K562 (cell line): ENCODE results near the gene CHCHD6. TPM values are rescaled to one million over a fixed set of nuclear protein-coding genes. Genes with fewer than 3 reads are reported as not detected.

ENCODE experiments used
- ARHGAP35 ChIP-seq: fragments of 450-650 bp; IDR thresholded peaks from 2 replicates; pipeline ENCODE4 v1.6.1; 2018; ENCODE audit not compliant: partially characterized antibody
- CBX1 ChIP-seq: sonication (generic); IDR thresholded peaks from 2 replicates; pipeline ENCODE4 v1.6.1; 2016; ENCODE audit warnings: antibody characterized with exemption, low read depth, mild to moderate bottlenecking
- CGGBP1 ChIP-seq: fragments of 250-450 bp; sonication (Bioruptor Pico); IDR thresholded peaks from 2 replicates; pipeline ENCODE4 v1.9.0; 2021; ENCODE audit warnings: mild to moderate bottlenecking
- CHAMP1 ChIP-seq: fragments of 450-650 bp; IDR thresholded peaks from 2 replicates; pipeline ENCODE4 v1.6.1; 2016; ENCODE audit warnings: mild to moderate bottlenecking
- CSDE1 ChIP-seq, 2 experiments: fragments of 450-650 bp; IDR thresholded peaks; 2 replicates each; pipeline ENCODE4 v1.6.1; 2016; ENCODE audit warnings: mild to moderate bottlenecking in 1 of 2
- DIDO1 ChIP-seq: fragments of 450-650 bp; IDR thresholded peaks from 2 replicates; pipeline ENCODE4 v1.6.1; 2016; ENCODE audit warnings: low read depth, missing biosample characterization, missing genetic modification characterization
- E2F3 ChIP-seq: fragments of 250-450 bp; sonication (Bioruptor Pico); IDR thresholded peaks from 2 replicates; pipeline ENCODE4 v1.4.0; 2020; ENCODE audit warnings: mild to moderate bottlenecking
- ELF2 ChIP-seq: fragments of 250-450 bp; sonication (Bioruptor Pico); IDR thresholded peaks from 2 replicates; pipeline ENCODE4 v1.5.0; 2021; ENCODE audit warnings: mild to moderate bottlenecking
- GTF2E2 ChIP-seq: fragments of 200-800 bp; sonication (Bioruptor generic); IDR thresholded peaks from 2 replicates; pipeline ENCODE4 v1.6.1; 2016; ENCODE audit warnings: missing genetic modification characterization, missing compliant biosample characterization
- KHSRP ChIP-seq: fragments of 450-650 bp; IDR thresholded peaks from 2 replicates; pipeline ENCODE4 v1.6.1; 2017
- L3MBTL2 ChIP-seq: fragments of 450-650 bp; IDR thresholded peaks from 2 replicates; pipeline ENCODE4 v1.6.1; 2016; ENCODE audit warnings: mild to moderate bottlenecking, moderate library complexity
- LEF1 ChIP-seq: fragments of 450-650 bp; IDR thresholded peaks from 2 replicates; pipeline ENCODE4 v1.6.1; 2016; ENCODE audit warnings: mild to moderate bottlenecking
- MLLT1 ChIP-seq, 2 experiments: fragments of 450-650 bp; IDR thresholded peaks; 2 replicates each; pipeline ENCODE4 v1.6.1; 2016
- MTA2 ChIP-seq: fragments of 450-650 bp; IDR thresholded peaks from 2 replicates; pipeline ENCODE4 v1.6.1; 2016; ENCODE audit warnings: low read depth
- OTX1 ChIP-seq: fragments of 450-650 bp; formaldehyde crosslinking; IDR thresholded peaks from 2 replicates; pipeline ENCODE4 v1.4.0; 2022; ENCODE audit warnings: mild to moderate bottlenecking
- RBM17 ChIP-seq: fragments of 200-400 bp; formaldehyde crosslinking; IDR thresholded peaks from 2 replicates; pipeline ENCODE4 v1.6.1; 2017; ENCODE audit warnings: low read depth, mild to moderate bottlenecking, low read length, borderline replicate concordance
- RCOR1 ChIP-seq, 2 experiments: IDR thresholded peaks; 2 replicates each; pipeline ENCODE4 v1.6.1; 2012; ENCODE audit warnings: low read depth in 2 of 2, low read length in 2 of 2, borderline replicate concordance in 1 of 2, improper control_type of control experiment in 1 of 2
- RFX5 ChIP-seq: IDR thresholded peaks from 2 replicates; pipeline ENCODE4 v1.6.1; 2011; ENCODE audit warnings: low read depth, mild to moderate bottlenecking, improper control_type of control experiment, low read length
- RNF2 ChIP-seq: sonication (generic); IDR thresholded peaks from 2 replicates; pipeline ENCODE4 v1.6.1; 2016
- TARDBP ChIP-seq: fragments of 450-650 bp; IDR thresholded peaks from 2 replicates; pipeline ENCODE4 v1.6.1; 2016
- TOE1 ChIP-seq, 2 experiments: fragments of 450-650 bp in 1 of 2; sonication (generic) in 1 of 2; formaldehyde crosslinking in 1 of 2; IDR thresholded peaks; 2 replicates each; pipeline versions ENCODE4 v1.7.1 to v1.8.0; 2016 to 2022; ENCODE audit warnings: borderline replicate concordance in 2 of 2, mild to moderate bottlenecking in 2 of 2, antibody characterized with exemption in 1 of 2, inconsistent platforms in 1 of 2, low read depth in 1 of 2, missing genetic modification reagents in 1 of 2, moderate library complexity in 1 of 2
- ZNF217 ChIP-seq: sonication (generic); formaldehyde crosslinking; IDR thresholded peaks from 2 replicates; pipeline ENCODE4 v1.8.0; 2022; ENCODE audit warnings: mild to moderate bottlenecking, missing genetic modification reagents
- ZNF592 ChIP-seq: fragments of 450-650 bp; IDR thresholded peaks from 2 replicates; pipeline ENCODE4 v1.6.1; 2017; ENCODE audit warnings: antibody characterized with exemption, mild to moderate bottlenecking
- polyA plus RNA-seq, 8 experiments: library from polyadenylated mRNA; depleted of rRNA in 4 of 8; stranded (reverse) in 5 of 8; unstranded in 3 of 8; fragments of >200 nt; fragmentation: Nextera tagmentation in 2 of 8; fragmentation: Illumina TruSeq in 1 of 8; extraction: Ambion mirVana in 2 of 8; extraction: Trizol in 1 of 8; gene quantifications; 2 replicates each; pipeline versions ENCODE4 v1.2.1 to v1.2.3, GENCODE V29; 2011 to 2014; ENCODE audit warnings: inconsistent platforms in 1 of 8, missing spikeins in 1 of 8
- total RNA-seq, 7 experiments: library from RNA; depleted of rRNA in 6 of 7; stranded (reverse); fragments of >200 nt in 6 of 7; fragmentation: Illumina TruSeq in 2 of 7; extraction: Trizol in 2 of 7; gene quantifications; 2 replicates each; pipeline versions ENCODE4 v1.2.1 to v1.2.3, GENCODE V29; 2011 to 2021; ENCODE audit warnings: low replicate concordance in 1 of 7

The CHCHD6 gene
- total and polyA plus RNA-seq, 9 of the 15 experiments (the other 6 are each of a cell fraction or from before 2014, with no cell fraction given): 4.6 to 18.6 (median 10.9) TPM

- TF ChIP-seq ZNF592: no peak
- TF ChIP-seq RCOR1 (IDR thresholded peaks at IDR 0.05; ENCODE audit: borderline replicate concordance in 1 of 2, low read depth in 2 of 2, low read length in 2 of 2): peak in 1 of 2 experiments; percentile 12; a peak in 1 of 4 replicates
- no peak for TF ChIP-seq KHSRP
- TF ChIP-seq RNF2: no peak
- no peak for TF ChIP-seq ZNF217 (CRISPR knock-in tag)
- no peak for TF ChIP-seq CHAMP1
- no peak for TF ChIP-seq GTF2E2
- TF ChIP-seq OTX1: no peak
- no peak for TF ChIP-seq ELF2 (CRISPR knock-in tag)
- no peak for TF ChIP-seq DIDO1 (tag)
- TF ChIP-seq CBX1: no peak
- TF ChIP-seq CSDE1 (IDR thresholded peaks at IDR 0.05): no peak
- TF ChIP-seq MTA2: peak; percentile 68
- TF ChIP-seq MLLT1 (IDR thresholded peaks at IDR 0.05): no peak
- no peak for TF ChIP-seq RBM17
- TF ChIP-seq RFX5: no peak
- TF ChIP-seq TARDBP: no peak
- TF ChIP-seq CGGBP1 (CRISPR knock-in tag): no peak
- 0 out of 2 replicates have a peak, but pooled peaks have one; percentile 38 for TF ChIP-seq LEF1
- TF ChIP-seq TOE1 (IDR thresholded peaks at IDR 0.05; ENCODE audit: borderline replicate concordance): no peak
- TF ChIP-seq TOE1 (CRISPR knock-in tag; IDR thresholded peaks at IDR 0.05; ENCODE audit: borderline replicate concordance, low read depth): no peak
- TF ChIP-seq L3MBTL2: no peak
- TF ChIP-seq E2F3: no peak
- TF ChIP-seq ARHGAP35: no peak
Observed at GRCh38 chr3:126986001-126986400, 282.0 kb downstream of the CHCHD6 start (continued).
